ENCODE data around the gene TALDO1.

GRCh38 chr11:699753-700152, 47.5 kb upstream of the TALDO1 start:
- TF ChIP-seq CTCF (conservative IDR thresholded peaks at IDR 0.05 in 1 of 2, IDR thresholded peaks at IDR 0.05 in 1 of 2; ENCODE audit: low read depth in 1 of 2, low read length in 2 of 2) (no peak), EZH2 (IDR thresholded peaks at IDR 0.05; ENCODE audit: low read length, missing control alignments) (no peak)
